HG02973 (cell line): ENCODE measurements around the gene NBPF6.
A peak's percentile ranks its signal among the peaks of the same experiment; 100 is the strongest.
"Not testable (repeated sequence)": the region's sequence is repeated elsewhere in the genome, so short reads cannot be mapped to it uniquely, and the experiment has no call there.

Source experiments
- ATAC-seq: cut with Tn5 transposase; IDR thresholded peaks from one replicate; pipeline ENCODE4 v1.9.1; 2021; ENCODE audit warnings: moderate library complexity; ENCODE audit not compliant: unreplicated experiment

The NBPF6 gene

GRCh38 chr1:108450043-108450442 is at the start of gene NBPF6:
TSS of gene NBPF6 (plus strand) at chr1:108450343. CDS start at chr1:108450602, 259 bp downstream.
- ATAC-seq: not testable (repeated sequence)

GRCh38 chr1:108411098-108411833 is 38.9 kb upstream of the NBPF6 start:
- ATAC-seq: not testable (repeated sequence)

GRCh38 chr1:108420129-108420528 is 30.0 kb upstream of the NBPF6 start:
- ATAC-seq: not testable (repeated sequence)

- ATAC-seq: not testable (repeated sequence)
Measured at GRCh38 chr1:108421061-108421916, 28.9 kb upstream of the NBPF6 start.

GRCh38 chr1:108426877-108427276 is 23.3 kb upstream of the NBPF6 start:
- not testable (repeated sequence) for ATAC-seq

- ATAC-seq: not testable (repeated sequence)
Measured at GRCh38 chr1:108432002-108432401, 18.1 kb upstream of the NBPF6 start.

GRCh38 chr1:108433404-108433803 is 16.7 kb upstream of the NBPF6 start:
- ATAC-seq: not testable (repeated sequence)

- peak; percentile 69 for ATAC-seq
Measured at GRCh38 chr1:108438536-108438935, 11.6 kb upstream of the NBPF6 start.

- ATAC-seq: not testable (repeated sequence)
Measured at GRCh38 chr1:108454521-108454920, 4.4 kb downstream of the NBPF6 start.

GRCh38 chr1:108458661-108459060 is 8.5 kb downstream of the NBPF6 start:
- ATAC-seq: not testable (repeated sequence)

- not testable (repeated sequence) for ATAC-seq
Measured at GRCh38 chr1:108461758-108462157, 11.6 kb downstream of the NBPF6 start.

GRCh38 chr1:108463962-108464361 is 13.8 kb downstream of the NBPF6 start:
- ATAC-seq: not testable (repeated sequence)

GRCh38 chr1:108466166-108466565 is 16.0 kb downstream of the NBPF6 start:
- not testable (repeated sequence) for ATAC-seq

GRCh38 chr1:108467155-108467554 is 17.0 kb downstream of the NBPF6 start:
- not testable (repeated sequence) for ATAC-seq

GRCh38 chr1:108470750-108471149 is 20.6 kb downstream of the NBPF6 start:
- ATAC-seq: not testable (repeated sequence)

- ATAC-seq: not testable (repeated sequence)
Measured at GRCh38 chr1:108474516-108474915, 24.4 kb downstream of the NBPF6 start.

- ATAC-seq: no peak
Measured at GRCh38 chr1:108478429-108479015, 28.4 kb downstream of the NBPF6 start.

GRCh38 chr1:108482708-108483107 is 32.6 kb downstream of the NBPF6 start:
- no peak for ATAC-seq

GRCh38 chr1:108485990-108486389 is 35.8 kb downstream of the NBPF6 start:
- ATAC-seq: not testable (repeated sequence)

GRCh38 chr1:108486707-108487106 is 36.6 kb downstream of the NBPF6 start:
- not testable (repeated sequence) for ATAC-seq

- ATAC-seq: not testable (repeated sequence)
Measured at GRCh38 chr1:108495008-108495407, 44.9 kb downstream of the NBPF6 start.
